ENCODE data around the gene ZNRF2. TPM values are rescaled to one million over a fixed set of nuclear protein-coding genes. Genes with fewer than 3 reads are reported as not detected.
A peak's percentile ranks its signal among the peaks of the same experiment; 100 is the strongest.

Gene ZNRF2
- total RNA-seq, 1 experiment from 2014 or later = 24.7 TPM

DNA sequence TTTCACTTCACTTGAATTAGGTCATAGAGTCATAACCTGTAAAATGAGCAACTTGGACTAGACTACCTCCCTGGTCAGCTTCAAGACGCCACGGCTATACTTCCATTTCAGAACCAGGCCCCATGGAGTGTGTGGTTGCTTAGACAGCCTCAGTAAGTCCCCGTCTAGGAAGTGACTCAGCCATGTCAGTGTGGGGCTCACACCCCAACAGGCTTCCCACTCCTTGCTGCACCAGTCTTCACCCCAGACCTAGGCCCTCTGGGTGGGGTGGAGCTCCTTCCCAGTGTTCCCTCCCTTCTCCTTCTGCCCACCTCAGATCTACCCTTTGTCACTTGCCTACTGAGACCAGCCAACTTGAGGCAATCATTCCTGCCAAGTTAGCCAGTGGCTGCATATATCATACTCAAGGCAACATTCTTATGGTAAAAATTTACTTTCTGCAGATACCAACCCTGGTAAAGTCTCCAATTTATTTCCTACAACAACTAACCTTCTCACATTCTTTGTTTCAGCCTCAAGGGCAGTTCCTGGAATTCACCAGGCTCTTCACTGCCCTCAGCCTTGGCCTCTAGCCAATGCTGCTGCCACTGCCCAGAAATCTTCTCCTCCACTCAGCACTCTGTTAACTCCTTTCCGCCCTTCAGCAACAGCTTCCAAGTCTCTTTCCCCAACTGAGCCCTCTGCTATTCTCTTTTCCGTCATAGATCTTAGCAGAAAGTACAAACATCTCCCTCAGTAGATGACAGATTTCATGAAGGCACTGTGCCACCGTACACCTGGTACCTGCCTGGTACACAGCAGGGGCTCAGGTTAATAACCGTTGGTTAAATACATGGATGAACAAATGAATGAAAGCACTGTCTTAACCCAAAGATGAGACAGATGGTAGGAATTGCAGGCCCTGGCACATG is 31.3 kb upstream of the ZNRF2 start:
- DNase-seq = peak; percentile 60 to 77
- CTCF ChIA-PET = no interaction called here
- Histone ChIP-seq H3F3A (ENCODE audit: insufficient read depth, low read depth) (peaks cover 10% of the 10 kb centered on the region; the same call in 1 of the 2 replicates), H2AFZ (no peak overlapping the region), H3K9me2 (ENCODE audit: insufficient read depth) (no peaks in the 10 kb centered on the region), H3K4me3 (no peak overlapping the region), H3K36me3 (ENCODE audit: low read depth) (no peaks in the 10 kb centered on the region), H3K4me2 (peak overlapping the region; percentile 18; the same call in 1 of the 2 replicates), H3K79me2 (ENCODE audit: low read depth) (no peaks in the 10 kb centered on the region), H3K9me3 (ENCODE audit: insufficient read depth, low read depth) (no peaks in the 10 kb centered on the region), H3K27me3 (ENCODE audit: insufficient read depth, low read depth) (no peaks in the 10 kb centered on the region), H4K20me1 (ENCODE audit: insufficient read depth) (no peaks in the 10 kb centered on the region), H3K4me1 (replicated peaks; ENCODE audit: insufficient read depth) (peaks cover 15% of the 10 kb centered on the region), H3K27ac (0 out of 2 replicates have a peak overlapping the region, but pooled peaks have one; percentile 12)
- BruUV-seq (replicated peaks) = no TSS peak
- TF ChIP-seq EZH2 (IDR thresholded peaks at IDR 0.05; ENCODE audit: low read depth) = no peak
- TF ChIP-seq, protein P1, sequence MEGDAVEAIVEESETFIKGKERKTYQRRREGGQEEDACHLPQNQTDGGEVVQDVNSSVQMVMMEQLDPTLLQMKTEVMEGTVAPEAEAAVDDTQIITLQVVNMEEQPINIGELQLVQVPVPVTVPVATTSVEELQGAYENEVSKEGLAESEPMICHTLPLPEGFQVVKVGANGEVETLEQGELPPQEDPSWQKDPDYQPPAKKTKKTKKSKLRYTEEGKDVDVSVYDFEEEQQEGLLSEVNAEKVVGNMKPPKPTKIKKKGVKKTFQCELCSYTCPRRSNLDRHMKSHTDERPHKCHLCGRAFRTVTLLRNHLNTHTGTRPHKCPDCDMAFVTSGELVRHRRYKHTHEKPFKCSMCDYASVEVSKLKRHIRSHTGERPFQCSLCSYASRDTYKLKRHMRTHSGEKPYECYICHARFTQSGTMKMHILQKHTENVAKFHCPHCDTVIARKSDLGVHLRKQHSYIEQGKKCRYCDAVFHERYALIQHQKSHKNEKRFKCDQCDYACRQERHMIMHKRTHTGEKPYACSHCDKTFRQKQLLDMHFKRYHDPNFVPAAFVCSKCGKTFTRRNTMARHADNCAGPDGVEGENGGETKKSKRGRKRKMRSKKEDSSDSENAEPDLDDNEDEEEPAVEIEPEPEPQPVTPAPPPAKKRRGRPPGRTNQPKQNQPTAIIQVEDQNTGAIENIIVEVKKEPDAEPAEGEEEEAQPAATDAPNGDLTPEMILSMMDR (conservative IDR thresholded peaks at IDR 0.05) = no peak
- POLR2A ChIA-PET (ENCODE audit: unreplicated experiment) = interaction anchor here (0.6 kb wide), 1 partner anchor 61 kb away, joined by 3 read pairs; no protein-coding TSS in a partner anchor
- intact Hi-C loops (cut with micrococcal nuclease; ENCODE audit: unreplicated experiment) = loop anchor here (2.0 kb wide), 1 partner anchor 14 kb away; no protein-coding TSS in a partner anchor

DNA sequence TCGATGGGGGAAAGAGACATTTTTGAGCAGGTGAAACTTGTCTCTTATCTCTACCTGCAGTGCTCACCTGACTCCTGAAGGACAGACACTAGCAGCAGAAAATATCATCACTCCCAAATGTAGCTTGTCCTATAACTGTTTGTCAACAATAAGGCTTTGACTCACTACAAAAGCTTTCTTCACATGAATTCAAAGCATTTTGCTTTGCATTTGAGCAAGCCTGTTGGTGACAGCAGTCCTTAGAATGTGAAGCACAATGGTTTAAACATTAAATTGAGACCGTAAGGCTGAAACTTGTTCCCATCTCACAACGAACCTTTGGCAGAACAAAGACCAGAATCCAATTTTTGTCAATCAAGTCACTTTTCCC is 30.6 kb upstream of the ZNRF2 start:
- Histone ChIP-seq H3K27ac (no peak overlapping the region), H3K9me3 (ENCODE audit: insufficient read depth, low read depth) (no peaks in the 10 kb centered on the region), H3K4me1 (replicated peaks; ENCODE audit: insufficient read depth) (peaks cover 15% of the 10 kb centered on the region), H3K36me3 (ENCODE audit: low read depth) (no peaks in the 10 kb centered on the region), H3F3A (ENCODE audit: insufficient read depth, low read depth) (peaks cover 10% of the 10 kb centered on the region; the same call in 1 of the 2 replicates), H3K9me2 (ENCODE audit: insufficient read depth) (no peaks in the 10 kb centered on the region), H3K4me3 (no peak overlapping the region), H4K20me1 (ENCODE audit: insufficient read depth) (no peaks in the 10 kb centered on the region), H3K4me2 (no peak overlapping the region), H3K27me3 (ENCODE audit: insufficient read depth, low read depth) (no peaks in the 10 kb centered on the region), H2AFZ (no peak overlapping the region), H3K79me2 (ENCODE audit: low read depth) (no peaks in the 10 kb centered on the region)
- ChIA-PET CTCF (no interaction called here), POLR2A (ENCODE audit: unreplicated experiment) (interaction anchor here (0.6 kb wide), 1 partner anchor 61 kb away, joined by 3 read pairs; no protein-coding TSS in a partner anchor)
- intact Hi-C loops (cut with micrococcal nuclease; ENCODE audit: unreplicated experiment) = loop anchor here (2.0 kb wide), 1 partner anchor 15 kb away; no protein-coding TSS in a partner anchor
- BruUV-seq (replicated peaks) = no TSS peak
- TF ChIP-seq, protein P1 (conservative IDR thresholded peaks at IDR 0.05) = no peak
- TF ChIP-seq EZH2 (IDR thresholded peaks at IDR 0.05; ENCODE audit: low read depth) = no peak
- no peak for DNase-seq

DNA sequence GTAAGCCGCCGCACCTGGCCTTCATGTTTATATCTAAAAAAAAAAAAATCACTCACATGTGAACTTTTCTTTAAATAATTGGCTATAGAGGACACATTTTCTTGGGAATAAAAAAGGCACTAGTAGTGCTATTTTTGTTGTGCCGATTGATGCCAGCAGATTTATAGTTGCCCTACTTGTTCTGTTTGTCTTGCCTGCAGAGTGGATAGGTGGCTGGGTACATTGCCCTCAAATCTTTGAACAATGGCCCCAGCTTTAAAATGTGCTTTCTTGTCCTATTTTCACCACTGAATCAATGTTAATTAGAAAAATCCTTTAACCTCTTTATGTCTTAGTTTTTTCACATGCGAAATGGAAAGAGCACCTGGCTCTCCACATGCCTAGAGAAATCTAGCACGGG is 30.1 kb upstream of the ZNRF2 start:
- CTCF ChIA-PET = no interaction called here
- Histone ChIP-seq H3K79me2 (ENCODE audit: low read depth) (no peaks in the 10 kb centered on the region), H3F3A (ENCODE audit: insufficient read depth, low read depth) (peaks cover 10% of the 10 kb centered on the region; the same call in 1 of the 2 replicates), H3K9me2 (ENCODE audit: insufficient read depth) (no peaks in the 10 kb centered on the region), H4K20me1 (ENCODE audit: insufficient read depth) (no peaks in the 10 kb centered on the region), H3K36me3 (ENCODE audit: low read depth) (no peaks in the 10 kb centered on the region), H3K4me3 (no peak overlapping the region), H3K4me2 (no peak overlapping the region), H2AFZ (no peak overlapping the region), H3K4me1 (replicated peaks; ENCODE audit: insufficient read depth) (peaks cover 15% of the 10 kb centered on the region), H3K27ac (no peak overlapping the region), H3K9me3 (ENCODE audit: insufficient read depth, low read depth) (no peaks in the 10 kb centered on the region), H3K27me3 (ENCODE audit: insufficient read depth, low read depth) (no peaks in the 10 kb centered on the region)
- no TSS peak for BruUV-seq (replicated peaks)
- intact Hi-C loops (cut with micrococcal nuclease; ENCODE audit: unreplicated experiment) = no loop called here
- POLR2A ChIA-PET (ENCODE audit: unreplicated experiment) = no interaction called here
- no peak for DNase-seq
- TF ChIP-seq EZH2 (IDR thresholded peaks at IDR 0.05; ENCODE audit: low read depth) = no peak
- TF ChIP-seq, protein P1 (conservative IDR thresholded peaks at IDR 0.05) = no peak

Data from PC-9 (cell line).